ENCODE measurements around the gene CCDC152. TPM values are rescaled to one million over a fixed set of nuclear protein-coding genes. Genes with fewer than 3 reads are reported as not detected.

CCDC152 gene
- total RNA-seq, 1 experiment from 2014 or later: 0.13 TPM

- Histone ChIP-seq H2BK15ac (ENCODE audit: low read depth, low read length) (no peak overlapping the region), H3K27ac (ENCODE audit: insufficient read length, low read depth, low read length) (no peak overlapping the region), H4K91ac (ENCODE audit: insufficient read length, low read depth, low read length) (no peak overlapping the region), H3T11ph (ENCODE audit: low read length) (no peak overlapping the region), H4K20me1 (ENCODE audit: control insufficient read depth, insufficient read depth, insufficient read length) (no peaks in the 10 kb centered on the region), H3K79me2 (ENCODE audit: insufficient read depth, low read length) (no peaks in the 10 kb centered on the region), H3K9me3 (ENCODE audit: control insufficient read depth, low read depth, low read length) (no peaks in the 10 kb centered on the region), H3K14ac (ENCODE audit: insufficient read depth, low read length) (no peak overlapping the region), H3K18ac (ENCODE audit: insufficient read length, low read depth, low read length) (no peak overlapping the region), H2AFZ (ENCODE audit: low read length) (no peak overlapping the region), H2BK12ac (ENCODE audit: insufficient read length, low read depth, low read length) (no peak overlapping the region), H3K23ac (ENCODE audit: insufficient read length, low read depth, low read length) (no peak overlapping the region), H2BK120ac (ENCODE audit: low read depth, low read length, poor library complexity, severe bottlenecking) (no peak overlapping the region), H3K79me1 (ENCODE audit: insufficient read depth, low read depth, low read length, poor library complexity, severe bottlenecking) (no peaks in the 10 kb centered on the region), H3K4me1 (ENCODE audit: insufficient read depth, low read length) (no peaks in the 10 kb centered on the region), H3K4me2 (ENCODE audit: insufficient read depth, insufficient read length, low read length) (no peak overlapping the region), H4K8ac (replicated peaks; ENCODE audit: insufficient read length, low read depth, low read length) (no peak overlapping the region), H2BK5ac (ENCODE audit: insufficient read length, low read length) (no peak overlapping the region), H4K5ac (ENCODE audit: insufficient read length, low read depth, low read length) (no peak overlapping the region), H3K56ac (ENCODE audit: insufficient read length, low read depth, low read length) (no peak overlapping the region), H3K27me3 (ENCODE audit: insufficient read depth, low read length) (no peaks in the 10 kb centered on the region), H3K9ac (ENCODE audit: extremely low read depth, insufficient read length, low read length) (no peak overlapping the region), H2AK5ac (ENCODE audit: insufficient read length, low read length) (no peak overlapping the region), H2BK20ac (ENCODE audit: low read depth, low read length, poor library complexity, severe bottlenecking) (no peak overlapping the region), H3K4ac (ENCODE audit: low read depth, low read length) (no peak overlapping the region), H3K23me2 (ENCODE audit: insufficient read length, low read depth, low read length, poor library complexity, severe bottlenecking) (no peaks in the 10 kb centered on the region)
- DNase-seq: no peak
- Mint-ChIP-seq H3K4me1 (no peaks in the 10 kb centered on the region), H3K4me3 (no peak overlapping the region), H3K9me3 (peaks cover 3% of the 10 kb centered on the region in 2 experiments; a peak in 1 of 5 replicates), H3K27ac (no peak overlapping the region), H3K27me3 (ENCODE audit: low read depth) (no peaks in the 10 kb centered on the region), H3K36me3 (ENCODE audit: insufficient read depth in 1 of 3, low read depth in 3 of 3) (no peaks in the 10 kb centered on the region)
- TF ChIP-seq CTCF (conservative IDR thresholded peaks at IDR 0.05): no peak
- no CpG with 5 or more reads among the region's 2 CpGs for WGBS (ENCODE audit: extremely low coverage, insufficient read length, low lambda C conversion rate)
These were observed 91.9 kb downstream of the CCDC152 start for GRCh38 chr5:42848545-42848944.
